GM13976 (cell line): ENCODE results near the gene LCLAT1.

ENCODE experiments used
- DNase-seq: peaks from one replicate; pipeline ENCODE4 v3.0.0; 2012; ENCODE audit warnings: low spot score
- in situ Hi-C: fragments of 300-500 bp; cut with MboI; formaldehyde crosslinking; loops from one replicate; pipeline ENCODE4 v1.12.0; 2022; ENCODE audit warnings: low sequenced_read_pairs, mixed read lengths, inconsistent platforms; ENCODE audit not compliant: unreplicated experiment
- TF ChIP-seq, protein P1 (sequence below): IDR thresholded peaks from 2 replicates; pipeline ENCODE4 v1.5.1; 2012; ENCODE audit warnings: borderline replicate concordance, mild to moderate bottlenecking; ENCODE audit not compliant: insufficient read depth; ENCODE audit errors: extremely low read depth, missing control alignments, control extremely low read depth

The LCLAT1 gene

DNA sequence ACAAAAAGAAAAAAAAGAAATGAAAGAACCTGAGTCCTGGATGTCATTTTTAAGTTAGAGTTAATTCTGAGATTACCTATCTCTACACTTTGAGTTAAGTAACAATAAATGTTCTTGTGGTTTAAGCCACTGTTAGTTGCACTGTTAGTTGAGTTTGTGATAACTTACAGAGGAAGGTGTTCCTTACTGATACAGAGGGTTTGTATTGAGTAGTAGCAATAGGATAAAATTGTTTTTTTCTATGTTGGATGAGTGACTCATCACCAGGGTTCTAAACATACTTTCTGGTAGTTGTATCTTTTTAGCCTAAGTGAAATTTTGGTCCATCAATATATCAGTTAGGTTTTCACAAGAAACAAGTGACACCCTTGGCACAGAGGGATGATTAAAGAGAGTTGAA is 4.0 kb upstream of the LCLAT1 start:
- in situ Hi-C loops = no loop called here
- TF ChIP-seq, protein P1, sequence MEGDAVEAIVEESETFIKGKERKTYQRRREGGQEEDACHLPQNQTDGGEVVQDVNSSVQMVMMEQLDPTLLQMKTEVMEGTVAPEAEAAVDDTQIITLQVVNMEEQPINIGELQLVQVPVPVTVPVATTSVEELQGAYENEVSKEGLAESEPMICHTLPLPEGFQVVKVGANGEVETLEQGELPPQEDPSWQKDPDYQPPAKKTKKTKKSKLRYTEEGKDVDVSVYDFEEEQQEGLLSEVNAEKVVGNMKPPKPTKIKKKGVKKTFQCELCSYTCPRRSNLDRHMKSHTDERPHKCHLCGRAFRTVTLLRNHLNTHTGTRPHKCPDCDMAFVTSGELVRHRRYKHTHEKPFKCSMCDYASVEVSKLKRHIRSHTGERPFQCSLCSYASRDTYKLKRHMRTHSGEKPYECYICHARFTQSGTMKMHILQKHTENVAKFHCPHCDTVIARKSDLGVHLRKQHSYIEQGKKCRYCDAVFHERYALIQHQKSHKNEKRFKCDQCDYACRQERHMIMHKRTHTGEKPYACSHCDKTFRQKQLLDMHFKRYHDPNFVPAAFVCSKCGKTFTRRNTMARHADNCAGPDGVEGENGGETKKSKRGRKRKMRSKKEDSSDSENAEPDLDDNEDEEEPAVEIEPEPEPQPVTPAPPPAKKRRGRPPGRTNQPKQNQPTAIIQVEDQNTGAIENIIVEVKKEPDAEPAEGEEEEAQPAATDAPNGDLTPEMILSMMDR = no peak
- no peak for DNase-seq

DNA sequence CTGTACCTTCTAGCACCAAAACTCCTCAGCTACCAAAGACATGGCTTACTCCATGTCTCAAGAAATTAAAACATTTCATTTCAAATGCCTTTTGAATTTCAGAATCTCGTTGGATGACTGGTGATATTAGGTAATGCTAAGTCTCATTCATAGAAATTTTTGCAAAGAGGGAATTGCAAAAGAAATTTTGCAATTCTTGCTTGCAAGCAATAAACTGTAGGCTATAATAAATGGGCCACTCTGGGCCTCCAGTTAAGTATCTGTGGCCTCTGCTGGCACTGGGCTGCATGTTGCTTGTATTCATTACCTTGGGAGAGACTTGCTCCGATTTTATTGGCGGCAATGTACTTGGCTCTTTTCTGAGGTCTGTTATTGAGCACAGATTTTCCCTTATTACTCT is 2.8 kb upstream of the LCLAT1 start:
- TF ChIP-seq, protein P1 = no peak
- DNase-seq = no peak
- in situ Hi-C loops = no loop called here

DNA sequence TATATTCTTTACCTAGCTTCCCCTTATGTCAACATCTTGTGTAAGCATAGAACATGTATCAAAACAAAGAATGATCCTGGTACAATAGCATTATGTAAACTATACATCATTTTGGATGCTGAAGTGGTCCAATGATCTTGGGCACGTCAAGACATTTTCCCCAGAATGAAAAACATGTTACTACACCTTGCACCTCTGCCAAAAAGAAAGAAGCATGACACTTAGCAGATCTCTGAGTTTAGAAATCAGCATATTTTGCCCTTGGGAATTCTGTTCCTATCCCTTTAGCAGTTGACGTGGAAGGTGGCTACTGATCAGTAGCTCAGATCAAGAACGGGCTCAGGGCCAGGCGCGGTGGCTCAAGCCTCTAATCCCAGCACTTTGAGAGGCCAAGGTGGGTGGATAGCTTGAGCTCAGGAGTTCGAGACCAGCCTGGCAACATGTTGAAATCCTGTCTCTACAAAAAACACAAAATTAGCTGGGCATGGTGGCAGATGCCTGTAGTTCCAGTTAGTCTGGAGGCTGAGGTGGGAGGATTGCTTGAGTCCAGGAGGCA is 1.7 kb upstream of the LCLAT1 start:
- in situ Hi-C loops = no loop called here
- TF ChIP-seq, protein P1 = no peak
- no peak for DNase-seq

DNA sequence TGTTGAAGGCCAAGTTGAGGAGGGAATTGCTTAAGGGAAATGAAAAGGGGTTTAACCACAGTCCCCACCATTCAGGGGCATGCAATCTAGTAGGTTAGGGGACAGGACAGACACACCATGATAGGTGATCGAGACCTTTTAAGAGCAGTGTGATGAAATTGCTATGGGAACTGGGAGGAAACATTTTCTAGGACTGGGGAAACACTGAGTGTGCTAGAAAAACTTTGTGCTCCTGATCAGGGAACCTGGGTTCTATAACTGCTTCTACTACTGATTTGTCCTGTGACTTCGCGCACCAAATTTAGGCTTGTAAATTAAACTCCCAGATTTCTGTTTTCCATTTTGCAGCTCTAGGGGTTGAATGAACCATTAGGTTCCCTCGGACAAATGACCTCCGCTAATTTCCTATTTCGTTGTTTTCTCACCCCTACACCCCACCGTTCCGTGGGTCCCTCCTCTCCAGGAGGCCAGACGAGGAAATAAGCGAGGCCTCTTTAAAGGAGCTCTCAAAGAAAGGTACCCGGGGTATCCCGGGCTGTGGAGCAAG is 371 bp upstream of the LCLAT1 start:
- in situ Hi-C loops = no loop called here
- TF ChIP-seq, protein P1 = no peak
- DNase-seq = no peak

DNA sequence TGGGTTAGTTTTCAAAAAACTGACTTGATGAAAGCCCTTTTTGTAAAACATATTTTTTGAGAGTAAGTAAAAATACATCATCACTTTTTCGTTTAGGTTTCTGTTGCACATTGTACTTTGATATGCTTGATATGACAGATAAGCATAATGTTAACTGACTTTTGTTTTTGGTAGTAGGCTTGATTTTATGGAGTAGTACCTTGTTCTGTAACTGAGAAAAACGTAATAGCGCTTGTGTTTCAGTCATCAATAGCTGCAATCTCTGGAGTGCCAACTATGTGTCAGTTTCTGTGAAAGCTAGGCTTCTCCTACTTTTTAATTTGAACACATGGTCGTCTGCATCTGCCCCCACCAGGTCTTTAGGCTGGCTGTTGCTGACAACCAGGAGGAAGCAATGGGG is 1.3 kb downstream of the LCLAT1 start:
- in situ Hi-C loops = no loop called here
- TF ChIP-seq, protein P1 = no peak
- DNase-seq = no peak

DNA sequence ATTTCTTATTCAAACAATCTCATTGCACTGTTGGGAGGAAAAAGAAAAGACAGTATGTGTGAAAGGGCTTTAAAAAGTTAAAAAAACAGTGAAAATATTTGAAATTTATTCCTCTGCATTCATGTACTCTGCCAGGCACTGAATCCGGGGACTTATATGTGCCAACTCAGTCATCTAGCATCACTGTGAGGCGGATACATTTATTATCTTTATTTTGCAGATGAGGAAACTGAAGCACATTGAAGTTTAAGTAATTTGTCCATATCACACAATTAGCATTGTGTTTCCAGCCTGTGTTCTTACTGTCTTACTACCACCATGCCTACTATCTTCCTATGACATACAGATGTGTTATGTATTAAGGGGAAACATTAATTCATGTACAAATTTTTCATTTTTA is 1.8 kb downstream of the LCLAT1 start:
- in situ Hi-C loops = no loop called here
- DNase-seq = no peak
- TF ChIP-seq, protein P1 = no peak
